Measurements from ENCODE around the gene DGKB.

The DGKB gene

GRCh38 chr7:14270099-14270498, 632.5 kb downstream of the DGKB start:
- H3K4me2 ChIP-seq (ENCODE audit: low read length, poor library complexity, severe bottlenecking), result no peak overlapping the region
- no peak overlapping the region for H3K14ac ChIP-seq (ENCODE audit: low read length in 2 of 2)
- WGBS, result 92% methylated on average over 5 of the region's 5 CpGs
- no peaks in the 10 kb centered on the region for H3K9me3 ChIP-seq (ENCODE audit: control insufficient read depth, low read length)
- H3K27ac ChIP-seq (ENCODE audit: low read length, poor library complexity, severe bottlenecking), result no peak overlapping the region
- H3K4ac ChIP-seq (ENCODE audit: low read depth in 1 of 2, low read length in 2 of 2), result no peak overlapping the region
- H2BK120ac ChIP-seq (ENCODE audit: low read depth, low read length), result no peak overlapping the region
- no peak overlapping the region for H2BK15ac ChIP-seq (ENCODE audit: low read depth, poor library complexity, severe bottlenecking)
- no peak overlapping the region for H4K91ac ChIP-seq (ENCODE audit: low read length)
- H3K23ac ChIP-seq (ENCODE audit: low read length in 2 of 2), result no peak overlapping the region
- H2AK5ac ChIP-seq (ENCODE audit: low read length, severe bottlenecking), result no peak overlapping the region
- no peak overlapping the region for H4K8ac ChIP-seq (ENCODE audit: low read length)
- no peak overlapping the region for H2BK12ac ChIP-seq (ENCODE audit: low read length in 2 of 2)
- no peaks in the 10 kb centered on the region for H3K79me1 ChIP-seq (replicated peaks; ENCODE audit: low read length, poor library complexity, severe bottlenecking)
- H3K27me3 ChIP-seq (ENCODE audit: control insufficient read depth in 1 of 2, insufficient read depth in 1 of 2, low read length in 2 of 2), result no peaks in the 10 kb centered on the region
- no peak overlapping the region for H2AFZ ChIP-seq (ENCODE audit: low read depth, low read length)
- no peaks in the 10 kb centered on the region for H3K36me3 ChIP-seq (ENCODE audit: control insufficient read depth in 1 of 2, insufficient read depth in 2 of 2, low read depth in 1 of 2, low read length in 2 of 2)
- no peak for DNase-seq
- no peaks in the 10 kb centered on the region for H3K4me1 ChIP-seq (ENCODE audit: control insufficient read depth, insufficient read depth, low read depth, low read length)
- H3K9ac ChIP-seq (ENCODE audit: low read length), result no peak overlapping the region
- H3K18ac ChIP-seq (ENCODE audit: low read depth in 1 of 2, low read length in 2 of 2), result no peak overlapping the region
- H3K4me3 ChIP-seq (ENCODE audit: insufficient read depth in 1 of 2, low read depth in 1 of 2, low read length in 2 of 2), result no peak overlapping the region
- no peak overlapping the region for H2BK5ac ChIP-seq (ENCODE audit: low read depth, low read length, poor library complexity, severe bottlenecking)

GRCh38 chr7:14260011-14260410, 642.5 kb downstream of the DGKB start:
- H4K91ac ChIP-seq (ENCODE audit: low read length), result no peak overlapping the region
- H4K8ac ChIP-seq (ENCODE audit: low read length), result no peak overlapping the region
- H3K4me1 ChIP-seq (ENCODE audit: control insufficient read depth, insufficient read depth, low read depth, low read length), result no peaks in the 10 kb centered on the region
- H3K4me3 ChIP-seq (ENCODE audit: insufficient read depth in 1 of 2, low read depth in 1 of 2, low read length in 2 of 2), result no peak overlapping the region
- no peaks in the 10 kb centered on the region for H3K27me3 ChIP-seq (ENCODE audit: control insufficient read depth in 1 of 2, insufficient read depth in 1 of 2, low read length in 2 of 2)
- no peak overlapping the region for H2BK120ac ChIP-seq (ENCODE audit: low read depth, low read length)
- no peak overlapping the region for H3K4ac ChIP-seq (ENCODE audit: low read depth in 1 of 2, low read length in 2 of 2)
- no peak overlapping the region for H3K23ac ChIP-seq (ENCODE audit: low read length in 2 of 2)
- H3K9ac ChIP-seq (ENCODE audit: low read length), result no peak overlapping the region
- no peak overlapping the region for H2BK15ac ChIP-seq (ENCODE audit: low read depth, poor library complexity, severe bottlenecking)
- H3K36me3 ChIP-seq (ENCODE audit: control insufficient read depth in 1 of 2, insufficient read depth in 2 of 2, low read depth in 1 of 2, low read length in 2 of 2), result no peaks in the 10 kb centered on the region
- H2BK12ac ChIP-seq (ENCODE audit: low read length in 2 of 2), result no peak overlapping the region
- H3K14ac ChIP-seq (ENCODE audit: low read length in 2 of 2), result no peak overlapping the region
- H3K27ac ChIP-seq (ENCODE audit: low read length, poor library complexity, severe bottlenecking), result no peak overlapping the region
- no peaks in the 10 kb centered on the region for H3K9me3 ChIP-seq (ENCODE audit: control insufficient read depth, low read length)
- no peaks in the 10 kb centered on the region for H3K79me1 ChIP-seq (replicated peaks; ENCODE audit: low read length, poor library complexity, severe bottlenecking)
- H2AK5ac ChIP-seq (ENCODE audit: low read length, severe bottlenecking), result no peak overlapping the region
- no peak for DNase-seq
- H2BK5ac ChIP-seq (ENCODE audit: low read depth, low read length, poor library complexity, severe bottlenecking), result no peak overlapping the region
- H3K4me2 ChIP-seq (ENCODE audit: low read length, poor library complexity, severe bottlenecking), result no peak overlapping the region
- no peak overlapping the region for H2AFZ ChIP-seq (ENCODE audit: low read depth, low read length)
- no peak overlapping the region for H3K18ac ChIP-seq (ENCODE audit: low read depth in 1 of 2, low read length in 2 of 2)

- no peaks in the 10 kb centered on the region for H3K79me1 ChIP-seq (replicated peaks; ENCODE audit: low read length, poor library complexity, severe bottlenecking)
- no peak overlapping the region for H2AFZ ChIP-seq (ENCODE audit: low read depth, low read length)
- H3K14ac ChIP-seq (ENCODE audit: low read length in 2 of 2), result no peak overlapping the region
- H3K9me3 ChIP-seq (ENCODE audit: control insufficient read depth, low read length), result no peaks in the 10 kb centered on the region
- no peaks in the 10 kb centered on the region for H3K4me1 ChIP-seq (ENCODE audit: control insufficient read depth, insufficient read depth, low read depth, low read length)
- no peak overlapping the region for H2BK15ac ChIP-seq (ENCODE audit: low read depth, poor library complexity, severe bottlenecking)
- H3K23ac ChIP-seq (ENCODE audit: low read length in 2 of 2), result no peak overlapping the region
- H3K18ac ChIP-seq (ENCODE audit: low read depth in 1 of 2, low read length in 2 of 2), result no peak overlapping the region
- no peak overlapping the region for H3K27ac ChIP-seq (ENCODE audit: low read length, poor library complexity, severe bottlenecking)
- no peak overlapping the region for H3K9ac ChIP-seq (ENCODE audit: low read length)
- H3K4ac ChIP-seq (ENCODE audit: low read depth in 1 of 2, low read length in 2 of 2), result no peak overlapping the region
- no peak overlapping the region for H3K4me3 ChIP-seq (ENCODE audit: insufficient read depth in 1 of 2, low read depth in 1 of 2, low read length in 2 of 2)
- no peak overlapping the region for H2BK5ac ChIP-seq (ENCODE audit: low read depth, low read length, poor library complexity, severe bottlenecking)
- no peaks in the 10 kb centered on the region for H3K27me3 ChIP-seq (ENCODE audit: control insufficient read depth in 1 of 2, insufficient read depth in 1 of 2, low read length in 2 of 2)
- no CpG with 5 or more reads among the region's 1 CpG for WGBS
- H4K91ac ChIP-seq (ENCODE audit: low read length), result no peak overlapping the region
- H4K8ac ChIP-seq (ENCODE audit: low read length), result no peak overlapping the region
- H2BK12ac ChIP-seq (ENCODE audit: low read length in 2 of 2), result no peak overlapping the region
- no peaks in the 10 kb centered on the region for H3K36me3 ChIP-seq (ENCODE audit: control insufficient read depth in 1 of 2, insufficient read depth in 2 of 2, low read depth in 1 of 2, low read length in 2 of 2)
- no peak overlapping the region for H2AK5ac ChIP-seq (ENCODE audit: low read length, severe bottlenecking)
- no peak overlapping the region for H3K4me2 ChIP-seq (ENCODE audit: low read length, poor library complexity, severe bottlenecking)
- no peak for DNase-seq
- no peak overlapping the region for H2BK120ac ChIP-seq (ENCODE audit: low read depth, low read length)
Measured at GRCh38 chr7:14258861-14259260, 643.7 kb downstream of the DGKB start.

- no peak for DNase-seq
- Histone ChIP-seq H3K4ac (ENCODE audit: low read depth in 1 of 2, low read length in 2 of 2) (no peak overlapping the region), H3K27ac (ENCODE audit: low read length, poor library complexity, severe bottlenecking) (no peak overlapping the region), H2BK12ac (ENCODE audit: low read length in 2 of 2) (no peak overlapping the region), H3K27me3 (ENCODE audit: control insufficient read depth in 1 of 2, insufficient read depth in 1 of 2, low read length in 2 of 2) (no peaks in the 10 kb centered on the region), H4K91ac (ENCODE audit: low read length) (no peak overlapping the region), H2BK15ac (ENCODE audit: low read depth, poor library complexity, severe bottlenecking) (no peak overlapping the region), H3K4me2 (ENCODE audit: low read length, poor library complexity, severe bottlenecking) (no peak overlapping the region), H3K14ac (ENCODE audit: low read length in 2 of 2) (no peak overlapping the region), H3K36me3 (ENCODE audit: control insufficient read depth in 1 of 2, insufficient read depth in 2 of 2, low read depth in 1 of 2, low read length in 2 of 2) (no peaks in the 10 kb centered on the region), H3K18ac (ENCODE audit: low read depth in 1 of 2, low read length in 2 of 2) (no peak overlapping the region), H3K4me3 (ENCODE audit: insufficient read depth in 1 of 2, low read depth in 1 of 2, low read length in 2 of 2) (no peak overlapping the region), H3K23ac (ENCODE audit: low read length in 2 of 2) (no peak overlapping the region), H2AK5ac (ENCODE audit: low read length, severe bottlenecking) (no peak overlapping the region), H2AFZ (ENCODE audit: low read depth, low read length) (no peak overlapping the region), H3K4me1 (ENCODE audit: control insufficient read depth, insufficient read depth, low read depth, low read length) (no peaks in the 10 kb centered on the region), H2BK120ac (ENCODE audit: low read depth, low read length) (no peak overlapping the region), H3K9me3 (ENCODE audit: control insufficient read depth, low read length) (no peaks in the 10 kb centered on the region), H2BK5ac (ENCODE audit: low read depth, low read length, poor library complexity, severe bottlenecking) (no peak overlapping the region), H3K9ac (ENCODE audit: low read length) (no peak overlapping the region), H3K79me1 (replicated peaks; ENCODE audit: low read length, poor library complexity, severe bottlenecking) (no peaks in the 10 kb centered on the region), H4K8ac (ENCODE audit: low read length) (no peak overlapping the region)
- WGBS, result no CpG with 5 or more reads among the region's 2 CpGs
Measured at GRCh38 chr7:14258441-14258840, 644.1 kb downstream of the DGKB start.
